HEK293 (cell line): Measurements from ENCODE around the gene CAMK2G.

ENCODE experiments used
- CTCF ChIA-PET: fragments of 350-600 bp; formaldehyde crosslinking; extraction: SDS; loops from one replicate; lab custom pipeline; 2021; ENCODE audit warnings: antibody characterized with exemption; lab: Yijun Ruan, JAX
- POLR2A ChIA-PET: fragments of 300-600 bp; formaldehyde crosslinking; extraction: SDS; loops from one replicate; lab custom pipeline; 2020; ENCODE audit warnings: antibody characterized with exemption, inconsistent platforms; lab: Yijun Ruan, JAX
- H3K27ac ChIP-seq: fragments of 200-500 bp; sonication (Bioruptor generic); 2 replicates; pipeline ENCODE4 v1.5.1; 2014; ENCODE audit warnings: low read depth, low read length, control low read depth, inconsistent platforms; ENCODE audit errors: extremely low read depth
- H3K36me3 ChIP-seq, 2 experiments: fragments of 200-500 bp in 1 of 2; sonication (Bioruptor generic) in 1 of 2; 1 replicate in 1 of 2; 2 replicates in 1 of 2; pipeline ENCODE4 v1.5.1; 2014 to 2017; ENCODE audit warnings: inconsistent platforms in 2 of 2, low read length in 2 of 2; ENCODE audit not compliant: control insufficient read depth in 2 of 2, insufficient read depth in 1 of 2
- H3K4me1 ChIP-seq: fragments of 200-500 bp; sonication (Bioruptor generic); 2 replicates; pipeline ENCODE4 v1.5.1; 2014; ENCODE audit warnings: mild to moderate bottlenecking, low read length, inconsistent platforms; ENCODE audit not compliant: control insufficient read depth, insufficient read depth
- H3K4me3 ChIP-seq: 2 replicates; pipeline ENCODE4 v1.5.1; 2011; ENCODE audit warnings: low read depth, mild to moderate bottlenecking, control low read depth, low read length, moderate library complexity
- H3K9me3 ChIP-seq: fragments of 200-500 bp; sonication (Bioruptor generic); 2 replicates; pipeline ENCODE4 v1.5.1; 2014; ENCODE audit warnings: low read depth, low read length, inconsistent platforms; ENCODE audit not compliant: control insufficient read depth, insufficient read depth
- GLIS2 ChIP-seq: fragments of 450-650 bp; formaldehyde crosslinking; IDR thresholded peaks from 2 replicates; pipeline ENCODE4 v1.5.1; 2016; ENCODE audit warnings: missing biosample characterization, missing genetic modification characterization
- KLF7 ChIP-seq: fragments of 450-650 bp; formaldehyde crosslinking; IDR thresholded peaks from 2 replicates; pipeline ENCODE4 v1.5.1; 2016; ENCODE audit warnings: missing biosample characterization, missing genetic modification characterization, borderline replicate concordance
- ZNF138 ChIP-seq: fragments of 450-650 bp; formaldehyde crosslinking; IDR thresholded peaks from 2 replicates; pipeline ENCODE4 v1.5.1; 2016; ENCODE audit warnings: missing biosample characterization, missing genetic modification characterization, borderline replicate concordance
- ZNF239 ChIP-seq: fragments of 450-650 bp; formaldehyde crosslinking; IDR thresholded peaks from 2 replicates; pipeline ENCODE4 v1.5.1; 2016; ENCODE audit warnings: missing biosample characterization, missing genetic modification characterization
- ZNF24 ChIP-seq: fragments of 450-650 bp; formaldehyde crosslinking; IDR thresholded peaks from 2 replicates; pipeline ENCODE4 v1.5.1; 2016; ENCODE audit warnings: missing biosample characterization, missing genetic modification characterization
- ZNF473 ChIP-seq: fragments of 450-650 bp; formaldehyde crosslinking; IDR thresholded peaks from 2 replicates; pipeline ENCODE4 v1.5.1; 2017; ENCODE audit warnings: missing biosample characterization, missing genetic modification characterization
- ZNF701 ChIP-seq: fragments of 450-650 bp; formaldehyde crosslinking; IDR thresholded peaks from 2 replicates; pipeline ENCODE4 v1.5.1; 2016; ENCODE audit warnings: missing biosample characterization, missing genetic modification characterization
- ZNF707 ChIP-seq: fragments of 450-650 bp; formaldehyde crosslinking; IDR thresholded peaks from 2 replicates; pipeline ENCODE4 v1.5.1; 2016; ENCODE audit warnings: missing biosample characterization, missing genetic modification characterization
- ZNF76 ChIP-seq: fragments of 450-650 bp; formaldehyde crosslinking; IDR thresholded peaks from 2 replicates; pipeline ENCODE4; 2016; ENCODE audit warnings: low read depth, missing biosample characterization, missing genetic modification characterization, borderline replicate concordance
- ZNF768 ChIP-seq: fragments of 450-650 bp; formaldehyde crosslinking; IDR thresholded peaks from 2 replicates; pipeline ENCODE4 v1.5.1; 2018; ENCODE audit warnings: missing biosample characterization, mild to moderate bottlenecking, missing genetic modification characterization
- ZNF785 ChIP-seq: fragments of 450-650 bp; formaldehyde crosslinking; IDR thresholded peaks from 2 replicates; pipeline ENCODE4 v1.5.1; 2016; ENCODE audit warnings: missing biosample characterization, missing genetic modification characterization
- TF ChIP-seq, protein P1 (sequence below): fragments of 450-650 bp; formaldehyde crosslinking; IDR thresholded peaks from 2 replicates; pipeline ENCODE4 v1.5.1; 2016; ENCODE audit warnings: missing biosample characterization, missing genetic modification characterization
- TF ChIP-seq, protein P2 (sequence below): fragments of 450-650 bp; formaldehyde crosslinking; IDR thresholded peaks from 2 replicates; pipeline ENCODE4 v1.5.1; 2017; ENCODE audit warnings: missing biosample characterization, missing genetic modification characterization
- TF ChIP-seq, protein P3 (sequence below): fragments of 450-650 bp; formaldehyde crosslinking; IDR thresholded peaks from 2 replicates; pipeline ENCODE4 v1.5.1; 2016; ENCODE audit warnings: missing biosample characterization, missing genetic modification characterization
- TF ChIP-seq, protein P4 (sequence below): fragments of 450-650 bp; formaldehyde crosslinking; IDR thresholded peaks from 2 replicates; pipeline ENCODE4 v1.5.1; 2016; ENCODE audit warnings: missing biosample characterization, missing genetic modification characterization

The CAMK2G gene

GRCh38 chr10:73800560-73801252, 73.6 kb downstream of the CAMK2G start:
- H3K9me3 ChIP-seq = no peaks in the 10 kb centered on the region
- ChIA-PET CTCF (interaction anchor here (0.6 kb wide), 1 partner anchor 9 kb away, joined by 3 read pairs; no protein-coding TSS in a partner anchor), POLR2A (interaction anchor here (2.6 kb wide), 1 partner anchor 9 kb away, joined by 15 read pairs; no protein-coding TSS in a partner anchor)
- TF ChIP-seq KLF7 (tag by site-specific recombination) (no peak), GLIS2 (tag by site-specific recombination) (peak; percentile 49; the same call in 1 of the 2 replicates), ZNF785 (tag by site-specific recombination) (no peak)
- H3K36me3 ChIP-seq = peaks cover 26 to 95% of the 10 kb centered on the region in 2 experiments
- no peak overlapping the region for H3K4me3 ChIP-seq
- no peak overlapping the region for H3K27ac ChIP-seq
- H3K4me1 ChIP-seq = no peaks in the 10 kb centered on the region

- Histone ChIP-seq H3K27ac (no peak overlapping the region), H3K4me3 (no peak overlapping the region), H3K9me3 (no peaks in the 10 kb centered on the region), H3K36me3 (peaks cover 28 to 96% of the 10 kb centered on the region in 2 experiments), H3K4me1 (no peaks in the 10 kb centered on the region)
- ChIA-PET CTCF (no interaction called here), POLR2A (interaction anchor here (1.7 to 2.6 kb wide), 2 partner anchors 10 to 14 kb away, joined by 9 to 15 read pairs; partner anchors contain the start of gene ZSWIM8)
- no peak for TF ChIP-seq ZNF239 (tag by site-specific recombination)
- no peak for TF ChIP-seq ZNF785 (tag by site-specific recombination)
- no peak for TF ChIP-seq ZNF768 (tag by site-specific recombination)
- TF ChIP-seq ZNF473 (tag by site-specific recombination) = no peak
- TF ChIP-seq, protein P1, sequence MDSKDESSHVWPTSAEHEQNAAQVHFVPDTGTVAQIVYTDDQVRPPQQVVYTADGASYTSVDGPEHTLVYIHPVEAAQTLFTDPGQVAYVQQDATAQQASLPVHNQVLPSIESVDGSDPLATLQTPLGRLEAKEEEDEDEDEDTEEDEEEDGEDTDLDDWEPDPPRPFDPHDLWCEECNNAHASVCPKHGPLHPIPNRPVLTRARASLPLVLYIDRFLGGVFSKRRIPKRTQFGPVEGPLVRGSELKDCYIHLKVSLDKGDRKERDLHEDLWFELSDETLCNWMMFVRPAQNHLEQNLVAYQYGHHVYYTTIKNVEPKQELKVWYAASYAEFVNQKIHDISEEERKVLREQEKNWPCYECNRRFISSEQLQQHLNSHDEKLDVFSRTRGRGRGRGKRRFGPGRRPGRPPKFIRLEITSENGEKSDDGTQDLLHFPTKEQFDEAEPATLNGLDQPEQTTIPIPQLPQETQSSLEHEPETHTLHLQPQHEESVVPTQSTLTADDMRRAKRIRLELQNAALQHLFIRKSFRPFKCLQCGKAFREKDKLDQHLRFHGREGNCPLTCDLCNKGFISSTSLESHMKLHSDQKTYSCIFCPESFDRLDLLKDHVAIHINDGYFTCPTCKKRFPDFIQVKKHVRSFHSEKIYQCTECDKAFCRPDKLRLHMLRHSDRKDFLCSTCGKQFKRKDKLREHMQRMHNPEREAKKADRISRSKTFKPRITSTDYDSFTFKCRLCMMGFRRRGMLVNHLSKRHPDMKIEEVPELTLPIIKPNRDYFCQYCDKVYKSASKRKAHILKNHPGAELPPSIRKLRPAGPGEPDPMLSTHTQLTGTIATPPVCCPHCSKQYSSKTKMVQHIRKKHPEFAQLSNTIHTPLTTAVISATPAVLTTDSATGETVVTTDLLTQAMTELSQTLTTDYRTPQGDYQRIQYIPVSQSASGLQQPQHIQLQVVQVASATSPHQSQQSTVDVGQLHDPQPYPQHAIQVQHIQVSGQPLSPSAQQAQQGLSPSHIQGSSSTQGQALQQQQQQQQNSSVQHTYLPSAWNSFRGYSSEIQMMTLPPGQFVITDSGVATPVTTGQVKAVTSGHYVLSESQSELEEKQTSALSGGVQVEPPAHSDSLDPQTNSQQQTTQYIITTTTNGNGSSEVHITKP (tag by site-specific recombination) = no peak
- TF ChIP-seq ZNF76 (tag by site-specific recombination) = no peak
- TF ChIP-seq ZNF707 (tag by site-specific recombination) = no peak
- TF ChIP-seq, protein P2, sequence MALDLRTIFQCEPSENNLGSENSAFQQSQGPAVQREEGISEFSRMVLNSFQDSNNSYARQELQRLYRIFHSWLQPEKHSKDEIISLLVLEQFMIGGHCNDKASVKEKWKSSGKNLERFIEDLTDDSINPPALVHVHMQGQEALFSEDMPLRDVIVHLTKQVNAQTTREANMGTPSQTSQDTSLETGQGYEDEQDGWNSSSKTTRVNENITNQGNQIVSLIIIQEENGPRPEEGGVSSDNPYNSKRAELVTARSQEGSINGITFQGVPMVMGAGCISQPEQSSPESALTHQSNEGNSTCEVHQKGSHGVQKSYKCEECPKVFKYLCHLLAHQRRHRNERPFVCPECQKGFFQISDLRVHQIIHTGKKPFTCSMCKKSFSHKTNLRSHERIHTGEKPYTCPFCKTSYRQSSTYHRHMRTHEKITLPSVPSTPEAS (tag by site-specific recombination) = no peak
- TF ChIP-seq, protein P3, sequence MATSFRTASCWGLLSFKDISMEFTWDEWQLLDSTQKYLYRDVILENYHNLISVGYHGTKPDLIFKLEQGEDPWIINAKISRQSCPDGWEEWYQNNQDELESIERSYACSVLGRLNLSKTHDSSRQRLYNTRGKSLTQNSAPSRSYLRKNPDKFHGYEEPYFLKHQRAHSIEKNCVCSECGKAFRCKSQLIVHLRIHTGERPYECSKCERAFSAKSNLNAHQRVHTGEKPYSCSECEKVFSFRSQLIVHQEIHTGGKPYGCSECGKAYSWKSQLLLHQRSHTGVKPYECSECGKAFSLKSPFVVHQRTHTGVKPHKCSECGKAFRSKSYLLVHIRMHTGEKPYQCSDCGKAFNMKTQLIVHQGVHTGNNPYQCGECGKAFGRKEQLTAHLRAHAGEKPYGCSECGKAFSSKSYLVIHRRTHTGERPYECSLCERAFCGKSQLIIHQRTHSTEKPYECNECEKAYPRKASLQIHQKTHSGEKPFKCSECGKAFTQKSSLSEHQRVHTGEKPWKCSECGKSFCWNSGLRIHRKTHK (tag by site-specific recombination) = no peak
- TF ChIP-seq, protein P4, sequence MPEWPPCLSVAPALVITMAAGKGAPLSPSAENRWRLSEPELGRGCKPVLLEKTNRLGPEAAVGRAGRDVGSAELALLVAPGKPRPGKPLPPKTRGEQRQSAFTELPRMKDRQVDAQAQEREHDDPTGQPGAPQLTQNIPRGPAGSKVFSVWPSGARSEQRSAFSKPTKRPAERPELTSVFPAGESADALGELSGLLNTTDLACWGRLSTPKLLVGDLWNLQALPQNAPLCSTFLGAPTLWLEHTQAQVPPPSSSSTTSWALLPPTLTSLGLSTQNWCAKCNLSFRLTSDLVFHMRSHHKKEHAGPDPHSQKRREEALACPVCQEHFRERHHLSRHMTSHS (tag by site-specific recombination) = no peak
- TF ChIP-seq ZNF138 (tag by site-specific recombination) = no peak
- TF ChIP-seq ZNF701 (tag by site-specific recombination) = no peak
- no peak for TF ChIP-seq ZNF24 (tag by site-specific recombination)
Observed at GRCh38 chr10:73799899-73800559, 74.3 kb downstream of the CAMK2G start.
